ENCODE measurements around the gene NPAS3.

The NPAS3 gene

DNA sequence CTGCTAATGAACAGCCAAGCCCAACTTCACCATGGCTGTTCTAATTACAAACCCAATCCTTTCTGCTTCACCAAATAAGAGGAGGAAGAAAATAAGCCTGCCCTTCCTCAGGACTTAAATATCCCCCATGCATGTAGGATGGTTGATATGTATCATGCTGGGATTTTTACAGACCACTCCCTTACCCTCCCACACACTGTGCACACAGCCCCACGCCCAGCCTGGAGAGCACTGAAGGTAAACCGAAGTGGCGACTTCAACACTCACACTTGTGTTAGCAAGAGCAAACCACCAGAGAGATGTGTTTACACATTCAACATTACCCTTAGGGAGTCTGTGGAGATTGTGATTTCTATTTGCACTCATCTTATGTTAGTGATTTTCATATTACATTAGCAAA lies 771.0 kb downstream of the NPAS3 start:
- TF ChIP-seq GATA1 (IDR thresholded peaks at IDR 0.05; ENCODE audit: low read depth, low read length), result no peak
- TF ChIP-seq POLR2A (IDR thresholded peaks at IDR 0.05; ENCODE audit: low read length), result no peak
- DNase-seq, result no peak

DNA sequence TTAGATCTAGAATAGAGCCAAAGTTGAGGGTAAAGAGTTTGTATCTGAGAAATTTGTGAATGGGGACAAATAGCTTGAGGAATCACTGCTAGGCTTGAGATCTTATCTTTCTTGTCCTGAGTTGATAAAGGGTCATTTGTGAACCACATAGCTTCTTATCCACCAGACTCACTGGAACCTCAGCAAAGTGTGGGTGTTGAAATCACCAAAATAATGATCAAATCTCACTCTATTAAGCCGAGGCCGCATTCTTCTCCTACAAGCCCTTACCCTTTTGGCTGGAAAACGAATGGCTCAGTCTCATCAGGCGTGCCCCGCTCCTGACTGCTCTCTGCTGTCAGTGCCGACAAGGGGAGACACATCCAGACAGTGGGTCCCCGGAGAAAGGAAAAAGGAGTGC lies 771.6 kb downstream of the NPAS3 start:
- TF ChIP-seq POLR2A (IDR thresholded peaks at IDR 0.05; ENCODE audit: low read length) (no peak), GATA1 (IDR thresholded peaks at IDR 0.05; ENCODE audit: low read depth, low read length) (no peak)
- no peak for DNase-seq

DNA sequence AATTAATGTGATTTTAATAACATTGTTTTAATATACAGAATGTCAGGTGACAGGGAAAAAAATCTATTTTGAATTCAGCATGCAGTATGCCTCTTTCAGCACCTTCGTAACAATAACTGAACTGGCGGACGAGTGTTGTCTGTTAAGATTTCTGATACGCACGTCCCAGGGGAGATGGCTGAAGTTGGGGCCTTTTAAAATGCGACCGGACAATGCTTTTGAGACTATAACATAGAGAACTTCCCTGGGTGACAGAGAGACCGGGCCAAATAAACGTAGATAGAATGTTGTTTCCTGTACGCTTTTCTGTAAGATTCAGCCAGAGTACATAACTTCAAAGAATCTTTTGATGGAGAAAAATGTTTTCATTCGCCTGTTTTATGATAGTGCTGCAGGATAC lies 772.5 kb downstream of the NPAS3 start:
- DNase-seq, result no peak
- TF ChIP-seq GATA1 (IDR thresholded peaks at IDR 0.05; ENCODE audit: low read depth, low read length) (no peak), POLR2A (IDR thresholded peaks at IDR 0.05; ENCODE audit: low read length) (no peak)

DNA sequence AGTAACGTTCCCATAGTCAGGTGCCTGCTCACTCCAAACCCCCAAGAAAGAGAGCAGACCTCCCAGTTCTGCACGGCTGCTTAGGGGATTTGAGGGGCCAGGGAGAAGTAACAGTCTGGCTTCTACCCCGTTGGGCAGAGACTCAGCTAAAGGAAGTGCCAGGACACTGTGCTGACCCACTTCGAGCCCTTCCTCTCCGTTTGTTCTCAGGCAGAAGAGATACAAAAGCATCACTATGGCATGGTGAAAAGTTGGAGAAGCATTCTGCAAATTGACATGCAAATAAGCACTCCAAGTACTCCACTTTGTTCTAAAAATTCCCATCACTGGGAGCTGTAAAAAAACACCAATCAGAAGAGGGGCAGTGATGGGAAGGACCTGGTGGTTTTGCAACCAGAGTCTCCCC lies 773.1 kb downstream of the NPAS3 start:
- no peak for DNase-seq
- TF ChIP-seq POLR2A (IDR thresholded peaks at IDR 0.05; ENCODE audit: low read length), result no peak
- TF ChIP-seq GATA1 (IDR thresholded peaks at IDR 0.05; ENCODE audit: low read depth, low read length), result no peak

DNA sequence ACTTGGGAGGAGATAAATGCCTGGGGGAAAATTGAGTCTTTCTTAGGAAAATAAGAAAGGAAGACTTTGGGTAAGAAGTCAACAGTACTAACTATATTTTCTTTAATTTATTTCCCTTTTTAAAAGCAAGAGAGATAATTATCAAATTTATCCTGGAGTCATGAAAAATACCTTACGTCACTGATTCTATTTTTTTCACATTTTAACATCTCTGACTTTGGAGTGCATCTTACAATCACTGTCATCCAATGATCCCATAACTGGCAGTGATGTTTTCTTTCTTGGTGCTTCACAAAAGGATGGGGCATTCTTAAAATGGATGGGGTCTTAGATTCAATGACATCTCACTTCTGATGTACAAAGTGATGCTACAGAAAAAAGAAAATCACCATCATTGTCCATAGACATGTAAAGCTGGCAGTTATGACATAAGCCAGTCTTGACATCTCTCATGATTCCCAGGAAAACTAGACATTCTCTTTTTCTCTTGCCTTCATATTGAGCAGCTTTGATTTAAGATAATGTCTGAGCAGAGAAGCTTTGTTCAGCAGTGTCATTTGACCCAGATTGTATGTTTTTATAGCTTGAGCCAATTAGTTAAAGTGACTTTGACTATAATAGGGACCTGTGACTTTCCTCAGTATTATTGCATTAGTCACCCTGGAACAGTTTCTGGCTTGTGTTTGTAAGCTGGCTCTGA lies 776.0 kb downstream of the NPAS3 start:
- DNase-seq, result no peak
- TF ChIP-seq GATA1 (IDR thresholded peaks at IDR 0.05; ENCODE audit: low read depth, low read length) (no peak), POLR2A (IDR thresholded peaks at IDR 0.05; ENCODE audit: low read length) (no peak)

DNA sequence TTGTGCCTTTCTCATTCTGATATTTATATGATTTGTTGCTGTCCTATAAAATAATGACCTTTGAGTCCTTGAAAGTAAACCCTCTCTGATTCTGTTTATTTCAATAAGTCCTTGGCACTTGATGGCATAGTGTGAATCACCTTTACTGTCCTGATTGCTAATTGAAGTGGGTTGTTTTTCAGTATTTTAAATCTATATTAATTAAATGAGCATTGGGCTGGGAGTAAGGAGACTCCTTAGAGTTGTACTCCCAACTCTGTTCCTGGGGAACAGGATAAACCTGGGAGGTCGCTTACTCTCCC lies 776.5 kb downstream of the NPAS3 start:
- DNase-seq, result no peak

DNA sequence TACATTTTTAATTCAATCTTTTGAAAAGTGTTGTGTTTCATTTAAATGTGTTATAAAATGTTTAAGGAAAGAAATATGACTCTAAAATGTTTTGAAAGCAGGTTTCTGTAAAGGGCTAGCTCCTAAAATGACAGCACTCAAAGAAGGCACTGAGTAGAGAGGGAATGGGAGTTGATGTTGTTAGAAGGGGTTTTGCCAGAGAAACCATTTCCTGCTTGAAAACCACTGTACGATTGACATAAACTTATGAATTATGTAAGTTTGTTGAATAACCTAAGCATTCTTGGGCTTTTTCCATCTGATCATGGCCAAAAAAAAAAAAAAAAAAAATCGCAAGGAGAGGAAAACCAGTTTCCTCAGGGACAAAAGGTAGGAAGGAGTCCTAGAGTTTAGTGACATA lies 778.2 kb downstream of the NPAS3 start:
- no peak for DNase-seq
- TF ChIP-seq GATA1 (IDR thresholded peaks at IDR 0.05; ENCODE audit: low read depth, low read length) (no peak), POLR2A (IDR thresholded peaks at IDR 0.05; ENCODE audit: low read length) (no peak)

More for the DNA sequence above, 776.5 kb downstream of the NPAS3 start:
- TF ChIP-seq POLR2A (IDR thresholded peaks at IDR 0.05; ENCODE audit: low read length) (no peak), GATA1 (IDR thresholded peaks at IDR 0.05; ENCODE audit: low read depth, low read length) (no peak)

DNA sequence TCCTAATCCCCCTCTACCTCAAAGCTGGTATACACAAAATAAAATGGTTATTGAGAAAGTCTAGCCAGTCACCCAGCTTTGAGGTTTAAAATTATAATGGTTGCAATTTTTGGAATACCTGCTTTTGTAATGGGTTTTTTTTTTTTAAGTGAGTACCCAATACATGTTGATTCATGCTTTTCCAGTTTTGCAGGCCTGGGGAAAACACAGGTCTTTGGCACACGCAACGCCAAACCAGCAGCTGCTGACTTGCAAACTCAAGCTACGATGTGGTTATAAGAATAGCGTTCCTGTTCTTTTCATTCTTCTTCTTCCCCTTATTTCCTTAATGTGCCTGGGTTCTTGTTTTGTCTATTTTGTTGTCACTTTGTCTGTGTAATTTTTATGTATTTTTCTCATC lies 779.2 kb downstream of the NPAS3 start:
- no peak for DNase-seq

DNA sequence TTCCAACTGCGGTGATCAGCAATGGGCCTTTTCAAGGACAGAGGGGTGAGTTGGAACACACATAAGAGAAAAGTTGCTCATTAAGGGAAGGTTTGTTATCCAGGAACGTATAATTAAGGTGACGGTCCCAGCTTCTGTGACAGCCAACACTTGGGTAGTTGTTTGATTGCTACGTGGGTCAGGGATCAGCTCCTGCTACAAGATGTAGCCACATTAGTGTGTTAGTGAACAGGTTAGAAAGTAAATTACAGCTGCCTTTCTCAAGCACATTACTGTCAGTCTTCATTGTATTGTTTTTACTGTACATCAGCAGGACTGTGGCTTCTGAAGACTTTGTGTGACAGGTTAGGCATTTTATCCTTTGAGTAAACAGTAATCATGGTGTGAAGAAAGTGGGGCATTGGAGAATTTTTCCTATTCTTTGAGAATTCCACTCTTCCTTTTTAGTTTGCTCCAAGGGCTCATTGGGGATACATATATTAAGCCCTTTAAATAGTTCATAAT lies 781.7 kb downstream of the NPAS3 start:
- no peak for DNase-seq
- TF ChIP-seq POLR2A (IDR thresholded peaks at IDR 0.05; ENCODE audit: low read length), result no peak
- no peak for TF ChIP-seq GATA1 (IDR thresholded peaks at IDR 0.05; ENCODE audit: low read depth, low read length)

More for the DNA sequence above, 779.2 kb downstream of the NPAS3 start:
- no peak for TF ChIP-seq GATA1 (IDR thresholded peaks at IDR 0.05; ENCODE audit: low read depth, low read length)
- no peak for TF ChIP-seq POLR2A (IDR thresholded peaks at IDR 0.05; ENCODE audit: low read length)

DNA sequence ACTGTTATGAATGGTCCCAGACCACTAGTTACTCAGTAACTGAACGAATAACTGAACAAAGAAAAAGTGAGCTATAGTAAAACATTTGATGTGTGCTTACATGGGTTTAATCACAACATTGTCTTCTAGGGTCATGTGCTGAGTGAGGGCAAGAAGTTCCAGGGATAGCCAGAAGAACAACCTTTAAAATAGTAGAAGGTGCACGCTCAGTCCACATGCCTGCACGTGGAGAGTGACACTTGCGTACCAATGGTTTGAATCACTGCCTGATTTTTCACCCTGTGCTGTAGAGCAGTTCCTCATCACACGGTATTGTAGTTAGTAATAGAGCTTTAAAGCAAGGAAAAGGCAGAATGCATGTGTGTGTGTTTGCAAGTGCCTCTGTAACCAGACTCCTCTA lies 788.0 kb downstream of the NPAS3 start:
- TF ChIP-seq GATA1 (IDR thresholded peaks at IDR 0.05; ENCODE audit: low read depth, low read length), result no peak
- TF ChIP-seq POLR2A (IDR thresholded peaks at IDR 0.05; ENCODE audit: low read length), result no peak
- DNase-seq, result no peak

DNA sequence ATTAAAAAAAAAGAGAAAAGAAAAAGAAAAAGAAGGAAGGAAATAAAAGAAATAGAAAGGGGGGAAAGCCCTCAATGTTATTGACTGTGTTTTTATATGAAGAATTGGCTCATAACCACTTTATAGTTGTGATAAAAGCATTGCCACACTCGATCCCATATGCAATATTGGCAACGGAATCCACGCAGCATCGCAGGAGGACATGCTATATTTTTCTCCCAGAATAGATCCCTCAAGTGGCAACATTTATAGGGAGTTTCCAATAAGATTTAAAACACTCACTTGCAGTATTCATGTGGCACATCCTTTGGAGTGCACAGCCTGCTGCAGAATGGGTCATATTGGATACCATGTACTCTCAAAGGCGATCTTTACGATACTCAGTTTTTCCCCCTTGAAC lies 788.9 kb downstream of the NPAS3 start:
- no peak for DNase-seq
- no peak for TF ChIP-seq POLR2A (IDR thresholded peaks at IDR 0.05; ENCODE audit: low read length)
- TF ChIP-seq GATA1 (IDR thresholded peaks at IDR 0.05; ENCODE audit: low read depth, low read length), result no peak

DNA sequence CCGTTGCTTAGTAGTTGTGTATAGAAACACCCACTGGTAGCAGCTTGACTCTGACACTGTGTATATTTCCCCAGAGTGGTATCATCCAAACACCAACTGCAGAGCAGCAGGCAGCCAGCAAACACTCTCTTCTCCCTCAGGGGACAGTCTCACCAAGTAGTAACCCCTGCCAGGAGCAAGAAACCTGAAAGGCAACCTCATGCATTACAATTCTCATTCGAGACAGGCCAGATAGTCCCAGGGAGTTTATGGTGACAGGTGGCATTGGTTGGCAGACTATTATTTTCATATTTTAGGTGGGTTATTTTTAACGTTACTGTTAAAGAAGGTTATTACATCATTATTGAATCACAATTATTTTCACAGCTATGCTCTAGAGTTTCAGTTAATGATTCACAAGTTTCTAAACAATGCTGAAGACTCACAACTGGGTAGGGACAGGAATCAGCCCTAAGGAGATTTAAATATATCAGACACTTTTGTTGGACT lies 789.4 kb downstream of the NPAS3 start:
- no peak for DNase-seq
- no peak for TF ChIP-seq POLR2A (IDR thresholded peaks at IDR 0.05; ENCODE audit: low read length)

DNA sequence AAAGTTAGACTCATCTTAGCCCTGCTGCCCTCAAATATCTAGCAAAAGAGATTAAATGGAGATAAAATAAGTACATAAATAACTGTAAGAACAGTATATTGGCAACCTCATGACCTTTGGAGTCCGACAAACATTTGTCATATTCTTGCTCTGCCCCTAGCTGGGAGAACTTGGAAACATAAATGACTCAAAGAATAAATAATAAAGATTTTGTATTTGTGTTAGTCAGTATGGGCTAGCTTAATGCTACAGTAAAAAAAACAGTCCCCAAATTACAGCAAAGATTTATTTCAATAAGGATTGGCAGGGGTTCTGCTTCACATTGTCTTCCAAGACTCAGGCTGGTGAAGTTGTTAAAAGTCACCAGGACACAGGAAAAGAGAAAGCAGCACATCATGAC lies 791.5 kb downstream of the NPAS3 start:
- DNase-seq, result no peak
- TF ChIP-seq POLR2A (IDR thresholded peaks at IDR 0.05; ENCODE audit: low read length) (no peak), GATA1 (IDR thresholded peaks at IDR 0.05; ENCODE audit: low read depth, low read length) (no peak)

DNA sequence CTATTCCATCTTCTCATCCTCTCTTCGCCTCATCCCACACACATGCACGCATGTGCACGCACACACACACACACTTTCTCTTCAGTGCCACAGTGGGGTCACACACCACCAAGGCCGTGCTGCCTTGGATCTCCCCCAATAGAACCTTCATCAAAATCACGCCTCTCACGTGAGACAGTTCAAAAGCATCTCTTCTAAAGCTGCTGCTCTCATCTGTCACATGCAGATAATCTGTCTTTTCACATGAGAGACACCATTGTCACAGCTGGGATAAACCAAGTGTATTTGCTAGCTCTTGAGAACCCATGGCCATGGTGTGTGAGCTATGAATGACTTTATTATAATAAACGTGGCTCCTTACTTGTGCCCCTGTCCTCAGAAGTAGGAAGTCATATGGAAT lies 793.5 kb downstream of the NPAS3 start:
- TF ChIP-seq POLR2A (IDR thresholded peaks at IDR 0.05; ENCODE audit: low read length), result no peak
- no peak for TF ChIP-seq GATA1 (IDR thresholded peaks at IDR 0.05; ENCODE audit: low read depth, low read length)
- DNase-seq, result no peak

DNA sequence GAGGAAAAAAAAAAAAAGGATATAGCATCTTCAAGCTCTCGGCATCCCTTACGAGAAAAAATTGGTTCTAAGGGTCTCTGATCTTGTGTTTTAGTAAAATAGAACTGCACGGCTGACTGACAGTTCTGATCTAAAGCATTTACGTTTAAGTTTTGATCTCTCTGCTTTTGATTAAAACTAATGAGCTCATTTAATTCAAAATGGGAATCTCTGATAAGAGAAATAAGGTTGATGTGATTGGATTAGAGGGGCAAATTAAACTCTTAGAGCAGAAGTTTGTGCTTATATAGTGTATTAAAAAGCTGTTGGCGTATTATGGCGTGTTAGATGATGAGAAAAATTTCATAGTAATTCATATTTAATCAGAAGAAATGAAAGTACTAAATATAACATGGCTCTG lies 794.6 kb downstream of the NPAS3 start:
- TF ChIP-seq GATA1 (IDR thresholded peaks at IDR 0.05; ENCODE audit: low read depth, low read length) (no peak), POLR2A (IDR thresholded peaks at IDR 0.05; ENCODE audit: low read length) (no peak)
- DNase-seq, result no peak

Measured in erythroblast (primary cell).